OCI-M1 (cell line): ENCODE data around the gene BAHD1.

Experiments
- DNase-seq: peaks from one replicate; lab custom pipeline; 2025; lab: John Stamatoyannopoulos, UW

BAHD1 gene

DNA sequence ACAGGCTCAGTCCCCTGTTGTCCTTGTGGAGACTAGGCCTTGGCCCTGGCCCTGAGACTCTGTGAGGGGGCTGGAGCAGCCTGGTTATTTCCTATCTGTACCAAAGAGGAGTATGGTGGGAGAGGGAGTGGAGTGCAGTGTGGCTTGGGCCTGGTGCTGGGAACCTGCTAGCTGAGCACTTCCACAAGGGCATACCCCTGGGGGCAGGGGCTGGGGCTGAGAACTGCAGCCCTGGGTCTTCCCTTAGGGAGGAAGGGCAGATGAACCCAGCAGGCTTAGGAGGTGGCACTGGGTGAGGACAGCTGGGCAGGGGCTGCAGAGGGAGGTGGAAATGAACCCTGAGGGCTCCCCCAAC, 26.5 kb downstream of the BAHD1 start:
- no peak for DNase-seq

DNA sequence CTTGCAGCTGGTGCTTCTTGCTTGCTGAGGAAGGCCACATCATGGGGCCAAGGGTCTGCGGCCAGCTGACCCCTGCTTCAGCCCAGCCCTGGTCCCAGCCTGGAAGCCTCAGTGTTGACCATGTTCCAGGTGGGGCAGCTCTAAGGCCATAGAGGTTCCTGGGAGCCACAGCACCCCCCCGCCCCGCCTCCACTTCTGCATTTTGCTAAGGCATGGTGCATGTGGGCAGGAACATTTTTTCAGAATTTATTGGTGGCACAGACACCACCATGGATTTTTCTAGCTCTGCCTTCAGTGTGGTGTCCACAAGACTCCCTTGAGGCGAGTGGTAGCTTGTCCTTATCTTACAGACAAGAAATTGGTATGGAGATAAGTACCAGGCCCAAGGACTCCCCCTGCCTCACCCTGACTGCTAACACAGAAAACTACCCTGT, 28.2 kb downstream of the BAHD1 start:
- peak; percentile 64 for DNase-seq

DNA sequence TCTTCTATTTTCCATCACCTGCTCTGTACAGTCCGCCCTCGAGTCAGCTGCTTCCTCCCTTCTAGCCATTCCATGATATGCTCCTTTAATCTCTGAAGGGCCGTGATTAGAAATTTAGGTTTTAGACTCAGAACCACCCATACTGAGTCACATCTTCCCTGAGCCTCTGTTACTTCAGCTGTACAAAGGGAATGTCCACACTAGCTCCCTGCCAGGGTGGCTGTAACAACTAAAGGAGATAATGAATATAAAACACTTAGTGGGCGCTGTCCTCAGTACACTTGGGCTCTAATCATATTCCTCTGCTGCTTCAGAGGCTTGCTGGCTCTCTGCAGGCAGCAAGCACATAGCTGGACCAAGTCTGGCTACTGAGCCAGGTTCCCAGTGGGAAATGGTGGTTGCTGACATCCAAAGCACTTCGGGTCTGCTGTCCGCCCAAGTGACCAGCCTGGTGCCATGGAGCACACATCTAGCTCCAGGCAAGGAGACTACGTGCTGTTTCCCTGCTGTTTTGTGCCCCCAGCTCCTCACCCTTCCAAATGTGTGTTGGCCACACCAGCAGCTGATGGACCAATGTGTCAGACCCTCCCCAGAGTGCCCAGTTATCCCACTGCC, 29.1 kb downstream of the BAHD1 start:
- DNase-seq: peak; percentile 8

DNA sequence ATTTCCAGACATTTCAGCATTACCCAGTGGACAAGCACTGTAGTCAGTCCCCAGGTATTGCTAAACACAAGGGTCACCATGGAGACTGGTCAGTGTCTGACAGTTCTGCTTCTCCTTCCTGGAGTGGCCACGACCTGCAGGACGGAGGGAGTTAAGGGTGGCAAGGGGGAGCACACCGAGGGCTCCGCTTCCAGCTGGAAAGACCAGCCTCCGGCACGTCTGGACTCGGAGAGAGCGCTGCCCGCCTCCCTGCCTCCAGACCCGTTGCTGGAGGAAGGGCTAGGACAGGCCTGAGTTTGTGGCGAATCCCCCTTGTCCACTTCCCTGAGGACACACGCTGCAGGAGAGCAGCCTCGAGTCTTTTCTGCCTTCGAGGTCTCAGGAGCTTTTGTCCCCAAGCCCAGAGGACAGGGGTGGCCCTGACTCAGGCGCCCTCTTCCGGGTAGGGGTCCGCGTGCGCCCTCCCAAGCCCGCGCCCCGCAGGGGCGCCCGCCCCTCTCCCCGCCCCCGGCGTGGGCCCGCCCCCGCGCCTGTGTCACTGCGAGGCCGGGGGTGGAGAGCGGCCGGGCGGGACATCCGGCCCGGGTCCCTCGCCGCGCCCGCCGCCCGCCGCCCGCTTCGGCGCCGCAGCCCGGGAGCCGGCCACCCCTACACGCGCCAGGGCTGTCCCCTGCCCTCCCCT, 29.8 kb downstream of the BAHD1 start, which contains the start of gene CHST14:
Gene CHST14, plus strand, starts transcription at position 562 of the 682 bp plus-strand sequence. CDS start 230 bp downstream, outside the sequence.
- DNase-seq: peak; percentile 66

DNA sequence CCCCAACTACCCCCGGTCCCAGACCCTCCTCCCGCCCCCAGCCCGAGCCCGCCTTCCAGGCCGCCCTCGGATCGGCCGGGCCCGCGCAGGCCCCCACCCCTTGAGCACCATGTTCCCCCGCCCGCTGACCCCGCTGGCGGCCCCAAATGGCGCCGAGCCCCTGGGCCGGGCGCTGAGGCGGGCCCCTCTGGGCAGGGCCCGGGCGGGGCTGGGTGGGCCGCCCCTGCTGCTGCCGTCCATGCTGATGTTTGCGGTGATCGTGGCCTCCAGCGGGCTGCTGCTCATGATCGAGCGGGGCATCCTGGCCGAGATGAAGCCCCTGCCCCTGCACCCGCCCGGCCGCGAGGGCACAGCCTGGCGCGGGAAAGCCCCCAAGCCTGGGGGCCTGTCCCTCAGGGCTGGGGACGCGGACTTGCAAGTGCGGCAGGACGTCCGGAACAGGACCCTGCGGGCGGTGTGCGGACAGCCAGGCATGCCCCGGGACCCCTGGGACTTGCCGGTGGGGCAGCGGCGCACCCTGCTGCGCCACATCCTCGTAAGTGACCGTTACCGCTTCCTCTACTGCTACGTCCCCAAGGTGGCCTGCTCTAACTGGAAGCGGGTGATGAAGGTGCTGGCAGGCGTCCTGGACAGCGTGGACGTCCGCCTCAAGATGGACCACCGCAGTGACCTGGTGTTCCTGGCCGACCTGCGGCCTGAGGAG, 30.5 kb downstream of the BAHD1 start:
- DNase-seq: peak; percentile 37

DNA sequence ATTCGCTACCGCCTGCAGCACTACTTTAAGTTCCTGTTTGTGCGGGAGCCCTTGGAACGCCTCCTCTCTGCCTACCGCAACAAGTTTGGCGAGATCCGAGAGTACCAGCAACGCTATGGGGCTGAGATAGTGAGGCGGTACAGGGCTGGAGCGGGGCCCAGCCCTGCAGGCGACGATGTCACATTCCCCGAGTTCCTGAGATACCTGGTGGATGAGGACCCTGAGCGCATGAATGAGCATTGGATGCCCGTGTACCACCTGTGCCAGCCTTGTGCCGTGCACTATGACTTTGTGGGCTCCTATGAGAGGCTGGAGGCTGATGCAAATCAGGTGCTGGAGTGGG, 31.0 kb downstream of the BAHD1 start:
- peak; percentile 37 for DNase-seq

DNA sequence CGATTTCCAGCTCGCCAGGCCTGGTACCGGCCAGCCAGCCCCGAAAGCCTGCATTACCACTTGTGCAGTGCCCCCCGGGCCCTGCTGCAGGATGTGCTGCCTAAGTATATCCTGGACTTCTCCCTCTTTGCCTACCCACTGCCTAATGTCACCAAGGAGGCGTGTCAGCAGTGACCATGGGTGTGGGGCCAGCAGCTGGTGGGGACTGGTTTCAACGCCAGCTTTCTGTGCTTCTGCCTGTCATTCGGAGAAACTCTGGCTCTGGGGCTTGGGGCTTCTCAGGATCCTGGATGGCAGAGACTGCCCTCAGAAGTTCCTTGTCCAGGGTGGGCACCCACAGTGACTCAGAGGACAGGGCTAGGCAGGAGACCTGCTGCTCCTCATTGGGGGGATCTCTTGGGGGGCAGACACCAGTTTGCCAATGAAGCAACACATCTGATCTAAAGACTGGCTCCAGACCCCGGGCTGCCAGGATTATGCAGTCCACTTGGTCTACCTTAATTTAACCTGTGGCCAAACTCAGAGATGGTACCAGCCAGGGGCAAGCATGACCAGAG, 31.5 kb downstream of the BAHD1 start:
- DNase-seq: no peak

DNA sequence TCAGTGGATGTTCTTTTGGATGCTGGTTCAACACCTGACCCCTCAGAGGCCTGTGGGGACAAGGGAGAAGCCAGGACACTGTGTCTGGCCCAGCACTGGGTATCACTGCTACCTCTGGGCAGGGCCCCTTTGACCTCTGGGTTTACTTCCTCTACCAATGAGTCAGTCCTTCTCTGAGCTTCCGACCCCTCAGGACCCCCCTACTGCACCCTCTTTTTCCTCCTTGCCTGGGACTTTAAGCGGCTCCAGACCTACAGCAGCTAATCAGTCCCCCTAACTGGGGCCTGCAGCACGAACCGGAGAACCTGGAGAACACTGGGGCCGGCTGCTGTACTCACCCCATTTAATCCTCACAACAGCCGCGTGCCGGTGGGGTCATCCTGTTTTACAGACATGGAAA, 33.8 kb downstream of the BAHD1 start:
- DNase-seq: no peak

DNA sequence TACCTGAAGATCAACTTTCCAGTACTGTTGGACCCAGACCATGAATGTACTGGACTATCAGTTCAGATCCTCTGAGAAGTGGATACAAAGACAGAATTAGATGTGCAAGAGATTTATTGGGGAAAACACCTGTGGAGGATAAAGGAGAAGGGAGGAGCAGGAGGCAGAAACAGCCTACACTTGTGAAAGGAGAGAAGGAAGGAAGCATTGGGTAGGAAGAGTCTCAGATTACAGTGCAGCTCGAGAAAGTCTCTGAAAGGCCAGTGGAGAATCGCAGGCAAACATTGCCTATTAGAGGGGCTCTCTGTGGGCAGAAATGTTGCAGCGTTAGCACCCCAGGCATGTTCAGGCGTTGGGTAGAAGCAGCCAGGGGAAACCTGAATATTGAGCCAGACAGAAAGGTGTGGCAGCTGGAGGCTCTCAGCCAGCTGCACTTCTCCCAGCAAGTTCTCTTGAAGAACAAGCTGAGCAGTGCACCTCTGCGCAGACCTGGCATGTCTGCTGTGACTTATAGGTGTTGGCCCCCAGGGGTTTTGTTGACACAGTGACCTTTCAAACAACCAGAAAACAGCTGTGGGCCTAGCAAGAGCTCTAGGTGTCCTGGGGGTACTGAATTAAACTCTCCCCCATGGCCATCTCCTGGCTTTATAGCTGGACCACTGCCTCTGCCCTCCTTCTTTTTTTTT, 37.0 kb downstream of the BAHD1 start:
- no peak for DNase-seq

DNA sequence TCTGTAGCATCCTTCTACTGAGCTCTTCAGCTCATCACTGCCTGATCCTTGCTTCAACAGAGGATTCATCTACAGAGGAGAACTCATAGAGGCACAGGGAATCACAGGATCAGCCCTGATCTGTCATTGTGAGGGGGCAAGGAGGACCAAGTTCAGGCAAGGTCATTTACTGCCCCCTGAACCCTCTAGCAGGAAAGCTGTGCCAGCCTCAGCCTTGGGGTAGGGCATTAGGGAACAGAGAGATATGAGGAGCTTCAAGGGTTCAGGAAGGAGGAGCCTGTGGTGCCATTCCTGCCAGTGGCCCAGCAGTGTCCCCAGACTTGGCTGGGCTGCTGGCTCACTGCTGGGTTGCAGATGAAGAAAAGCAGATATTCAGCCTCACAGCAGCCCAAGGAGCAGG, 38.3 kb downstream of the BAHD1 start:
- no peak for DNase-seq

DNA sequence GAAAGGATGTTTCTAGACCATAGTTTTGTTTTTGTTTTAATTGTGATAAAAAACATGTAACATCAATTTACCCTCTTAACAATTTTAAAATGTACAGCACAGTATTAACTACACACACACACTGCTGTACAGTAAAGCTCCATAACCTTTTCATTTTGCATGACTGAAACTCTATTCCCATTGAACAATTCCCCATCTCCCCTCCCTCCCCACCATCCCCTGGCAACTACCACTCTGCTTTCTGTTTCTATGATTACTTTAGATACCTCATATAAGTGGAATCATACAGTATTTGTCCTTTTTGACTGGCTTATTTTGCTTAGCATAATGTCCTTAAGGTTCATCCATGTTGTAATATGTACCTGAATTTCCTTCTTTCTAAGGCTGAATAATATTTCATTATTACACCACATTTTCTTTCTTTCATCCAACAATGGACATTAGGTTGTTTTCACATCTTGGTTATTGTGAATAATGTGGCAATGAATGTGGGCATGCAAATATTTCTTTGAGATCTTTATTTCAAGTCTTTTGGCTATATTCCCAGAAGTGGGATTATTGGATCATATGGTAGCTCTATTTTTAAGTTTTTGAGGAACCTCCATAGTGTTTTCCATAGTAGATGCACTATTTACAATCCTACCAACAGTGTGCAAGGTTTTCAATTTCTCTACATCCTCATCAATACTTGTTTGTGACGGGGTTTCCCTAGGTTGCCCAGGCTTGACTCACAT, 40.8 kb downstream of the BAHD1 start:
- DNase-seq: no peak

DNA sequence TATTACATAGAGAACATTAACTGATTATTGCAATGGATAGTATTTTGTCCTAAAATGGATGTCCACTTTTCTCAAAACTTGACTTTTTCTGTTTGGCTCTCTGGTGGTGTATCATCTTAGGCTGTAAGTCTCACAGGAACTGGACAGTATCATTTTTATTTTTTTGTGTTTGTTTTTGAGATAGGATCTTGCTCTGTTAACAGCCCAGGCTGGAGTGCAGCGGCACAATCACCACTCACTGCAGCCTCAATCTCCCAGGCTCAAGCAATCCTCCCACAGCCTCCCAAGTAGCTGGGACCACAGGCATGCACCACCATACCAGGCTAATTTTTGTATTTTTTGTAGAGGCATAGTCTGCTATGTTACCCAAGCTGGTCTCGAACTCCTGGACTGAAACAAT, 43.2 kb downstream of the BAHD1 start:
- no peak for DNase-seq

DNA sequence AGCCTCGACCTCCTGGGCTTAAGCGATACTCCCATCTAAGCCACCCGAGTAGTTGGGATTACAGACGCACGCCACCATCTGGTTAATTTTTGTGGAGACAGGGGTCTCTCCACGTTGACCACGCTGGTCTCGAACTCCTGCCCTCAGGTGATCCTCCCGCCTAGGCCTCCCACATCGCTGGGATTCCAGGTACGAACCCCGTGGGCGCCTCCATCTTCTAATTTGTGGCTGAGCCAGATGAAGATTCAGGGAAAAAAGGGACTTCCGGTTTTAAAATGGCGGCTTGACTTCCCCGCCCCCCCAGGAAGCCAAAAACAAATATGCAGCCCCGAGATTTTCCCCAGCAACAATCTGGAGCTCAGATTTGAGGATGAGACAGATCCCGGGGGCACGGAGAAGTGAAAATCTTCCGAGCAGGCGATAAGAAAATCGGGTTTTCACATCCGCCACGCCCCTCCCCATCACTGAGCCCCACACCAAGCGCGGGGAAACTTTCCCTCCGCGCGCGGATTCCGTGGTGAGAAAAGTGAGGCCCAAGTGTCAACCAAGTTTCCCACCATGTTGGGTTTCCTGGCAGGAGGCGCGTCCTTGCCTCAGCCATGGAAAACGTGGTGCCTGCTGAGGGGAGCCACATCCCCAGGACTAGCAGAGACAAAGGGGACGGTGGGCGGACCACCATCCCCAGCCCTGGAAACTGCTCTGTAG, 45.5 kb downstream of the BAHD1 start:
- no peak for DNase-seq

DNA sequence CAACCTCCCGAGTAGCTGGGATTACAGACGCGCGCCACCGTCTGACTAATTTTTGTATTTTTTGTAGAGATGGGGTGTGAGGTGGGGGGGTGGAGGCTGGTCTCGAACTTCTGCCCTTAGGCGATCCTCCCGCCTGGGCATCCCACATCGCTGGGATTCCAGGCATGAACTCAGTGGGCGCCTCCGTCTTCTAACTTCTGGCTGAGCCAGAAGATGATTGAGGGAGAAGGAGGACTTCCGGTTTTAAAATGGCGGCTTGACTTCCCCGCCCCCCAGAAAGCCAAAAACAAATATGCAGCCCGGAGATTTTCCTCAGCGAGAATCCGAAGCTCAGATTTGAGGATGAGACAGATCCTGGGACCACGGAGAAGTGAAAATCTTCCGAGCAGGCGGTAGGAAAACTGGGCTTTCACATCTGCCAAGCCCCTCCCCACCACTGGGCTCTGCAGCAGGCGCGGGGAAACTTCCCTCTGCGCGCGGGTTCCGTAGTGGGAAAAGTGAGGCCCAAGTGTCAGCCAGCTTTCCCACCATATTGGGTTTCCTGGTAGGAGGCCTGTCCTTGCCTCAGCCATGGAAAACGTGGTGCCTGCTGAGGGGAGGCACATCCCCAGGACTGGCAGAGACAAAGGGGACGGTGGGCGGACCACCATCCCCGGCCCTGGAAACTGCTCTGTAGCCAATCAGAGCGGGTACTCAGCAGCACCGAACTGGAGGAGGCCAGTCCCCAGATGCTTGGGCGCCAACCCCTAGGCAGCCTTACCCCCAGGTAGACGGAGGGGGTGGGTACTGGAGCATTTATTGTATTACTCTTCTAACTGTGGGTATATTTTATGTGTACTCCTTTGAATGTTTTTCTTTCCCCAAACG, 47.3 kb downstream of the BAHD1 start:
- no peak for DNase-seq

DNA sequence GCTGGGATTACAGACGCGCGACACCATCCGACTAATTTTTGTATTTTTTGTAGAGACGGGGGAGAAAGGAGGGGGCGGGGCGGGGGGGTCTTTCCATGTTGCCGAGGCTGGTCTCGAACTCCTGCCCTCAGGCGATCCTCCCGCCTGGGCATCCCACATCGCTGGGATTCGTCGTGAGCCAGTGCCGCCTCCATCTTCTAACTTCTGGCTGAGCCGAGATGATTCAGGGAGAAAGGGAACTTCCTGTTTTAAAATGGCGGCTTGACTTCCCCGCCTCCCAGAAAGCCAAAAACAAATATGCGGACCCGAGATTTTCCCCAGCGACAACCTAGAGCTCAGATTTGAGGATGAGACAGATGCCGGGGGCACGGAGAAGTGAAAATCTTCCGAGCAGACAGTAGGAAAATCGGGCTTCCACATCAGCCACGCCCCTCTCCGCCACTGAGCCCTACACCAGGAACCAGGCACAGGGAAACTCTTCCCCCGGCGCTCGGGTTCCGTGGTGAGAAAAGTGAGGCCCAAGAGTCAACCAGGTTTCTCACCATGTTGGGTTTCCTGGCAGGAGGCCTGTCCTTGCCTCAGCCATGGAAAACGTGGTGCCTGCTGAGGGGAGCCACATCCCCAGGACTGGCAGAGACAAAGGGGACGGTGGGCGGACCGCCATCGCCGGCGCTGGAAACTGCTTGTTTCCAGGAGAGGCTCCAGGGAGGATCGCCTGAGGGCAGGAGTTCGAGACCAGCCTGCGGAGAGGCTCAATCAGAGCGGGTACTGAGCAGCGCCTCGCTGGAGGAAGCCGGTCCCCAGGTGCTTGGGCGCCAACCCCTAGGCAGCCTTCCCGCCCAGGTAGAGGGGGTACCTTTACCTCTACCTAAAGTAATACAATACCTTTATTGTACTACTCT, 48.8 kb downstream of the BAHD1 start:
- no peak for DNase-seq

DNA sequence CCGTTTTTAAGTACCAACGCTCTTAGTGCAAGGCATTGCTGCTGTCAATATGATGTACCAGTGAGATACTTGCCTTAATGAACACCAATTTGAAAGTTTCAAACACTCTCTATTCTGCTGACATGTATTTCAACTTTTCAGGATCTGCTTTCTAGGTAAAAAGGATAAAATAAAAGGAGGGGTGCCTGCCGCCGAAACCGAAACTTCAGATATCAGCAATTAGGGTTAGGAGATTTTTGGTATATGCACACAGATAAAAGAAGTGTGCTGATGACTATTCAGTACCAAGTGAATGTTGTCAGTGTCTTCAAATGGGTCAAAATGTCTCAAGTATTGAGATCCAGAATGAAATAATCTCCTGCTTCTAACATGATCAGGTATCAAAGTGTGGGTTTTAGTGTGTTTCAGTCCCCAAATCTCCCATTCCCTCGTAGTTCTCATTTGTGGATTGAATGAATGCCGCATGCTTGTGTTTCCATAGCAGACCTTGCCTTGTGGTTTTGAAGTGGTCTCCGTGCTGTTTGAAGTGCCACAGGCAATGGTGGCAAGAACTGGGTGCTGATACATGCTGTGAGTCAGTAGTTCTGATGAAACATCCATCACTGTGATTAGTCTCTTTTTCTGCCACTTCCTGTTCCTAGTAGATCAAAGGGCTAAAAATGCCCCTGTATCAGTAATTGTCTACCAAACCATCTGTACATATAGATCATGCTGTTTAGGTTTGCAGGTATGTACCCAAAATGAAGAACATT, 52.5 kb downstream of the BAHD1 start:
- peak; percentile 44 for DNase-seq

DNA sequence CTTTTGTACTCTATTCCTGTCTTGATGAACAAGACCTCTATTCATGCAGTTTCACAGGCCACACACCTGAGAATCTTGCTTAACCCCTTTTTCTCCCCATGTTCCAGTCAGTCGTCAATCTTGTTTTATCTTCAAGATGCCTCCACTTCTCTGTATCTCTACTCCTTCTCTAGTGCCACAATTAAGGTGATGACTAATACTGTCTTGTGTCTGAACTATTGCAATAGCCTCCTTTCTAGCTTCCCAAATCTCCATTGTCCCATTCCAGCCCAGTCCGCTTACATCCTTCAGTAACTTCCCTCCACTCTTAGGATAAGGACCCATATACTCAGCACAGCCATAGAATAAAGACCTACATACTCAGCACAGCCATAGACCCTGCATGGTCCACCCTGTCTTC, 54.8 kb downstream of the BAHD1 start:
- no peak for DNase-seq

DNA sequence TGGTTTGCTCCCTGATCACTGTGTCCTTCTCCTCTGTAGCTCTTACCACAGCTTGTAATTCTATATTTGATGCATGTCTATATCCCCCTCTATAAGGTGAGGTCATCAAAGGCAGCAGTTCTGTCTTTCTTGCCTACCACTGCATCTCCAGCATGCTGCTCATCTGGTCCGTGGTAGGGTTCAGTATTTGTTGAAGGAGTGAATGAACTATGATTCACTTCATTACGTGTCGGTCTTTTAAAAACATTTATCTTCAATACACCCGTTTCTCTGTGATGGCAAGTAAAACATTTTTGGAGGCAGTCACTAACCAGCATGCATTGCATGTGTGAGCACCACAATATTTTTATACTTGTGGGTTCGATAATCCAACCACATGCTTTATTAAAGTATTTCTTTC, 57.7 kb downstream of the BAHD1 start:
- no peak for DNase-seq
